NT2/D1 (cell line): ENCODE measurements around the gene KAZN.

Experiments used
- DNase-seq: peaks from one replicate; pipeline ENCODE4 v3.0.0-alpha.2; 2011; ENCODE audit warnings: low read depth, low spot score
- H3K27me3 ChIP-seq: 2 replicates; pipeline ENCODE4 v1.6.0; 2011; ENCODE audit warnings: mild to moderate bottlenecking; ENCODE audit not compliant: insufficient read length, insufficient read depth
- H3K36me3 ChIP-seq: 2 replicates; pipeline ENCODE4 v1.6.1; 2011; ENCODE audit warnings: mild to moderate bottlenecking, low read length, mixed read lengths; ENCODE audit not compliant: insufficient read depth, insufficient read length
- H3K4me1 ChIP-seq: 2 replicates; pipeline ENCODE4 v1.5.1; 2011; ENCODE audit not compliant: insufficient read depth, insufficient read length
- H3K4me3 ChIP-seq: 2 replicates; pipeline ENCODE4 v1.5.1; 2011; ENCODE audit warnings: low read depth; ENCODE audit not compliant: insufficient read length
- H3K9ac ChIP-seq: 2 replicates; pipeline ENCODE4 v1.6.0; 2011; ENCODE audit warnings: low read depth; ENCODE audit not compliant: insufficient read length
- H3K9me3 ChIP-seq: 2 replicates; pipeline ENCODE4 v1.5.1; 2011; ENCODE audit warnings: mild to moderate bottlenecking, low read length; ENCODE audit not compliant: insufficient read depth
- SUZ12 ChIP-seq: IDR thresholded peaks from 2 replicates; pipeline ENCODE4 v1.6.1; 2011; ENCODE audit not compliant: insufficient read length, insufficient read depth; ENCODE audit errors: extremely low read depth
- YY1 ChIP-seq: IDR thresholded peaks from 2 replicates; pipeline ENCODE4 v1.6.1; 2011; ENCODE audit not compliant: insufficient read length, insufficient read depth
- ZNF274 ChIP-seq: IDR thresholded peaks from 2 replicates; pipeline ENCODE4 v1.6.1; 2011; ENCODE audit warnings: mild to moderate bottlenecking, low read depth, low read length

Gene KAZN

GRCh38 chr1:15026117-15026489 is 427.6 kb downstream of the KAZN start:
- Histone ChIP-seq H3K4me1 (peaks cover 10% of the 10 kb centered on the region), H3K4me3 (no peak overlapping the region), H3K9me3 (no peaks in the 10 kb centered on the region), H3K27me3 (no peaks in the 10 kb centered on the region), H3K9ac (no peak overlapping the region), H3K36me3 (no peaks in the 10 kb centered on the region)
- no peak for TF ChIP-seq YY1
- no peak for TF ChIP-seq ZNF274
- TF ChIP-seq SUZ12 = no peak
- no peak for DNase-seq

GRCh38 chr1:15027515-15027986 is 429.1 kb downstream of the KAZN start:
- TF ChIP-seq YY1 = no peak
- H3K4me3 ChIP-seq = no peak overlapping the region
- H3K4me1 ChIP-seq = peaks cover 6% of the 10 kb centered on the region
- H3K36me3 ChIP-seq = no peaks in the 10 kb centered on the region
- no peaks in the 10 kb centered on the region for H3K27me3 ChIP-seq
- H3K9ac ChIP-seq = no peak overlapping the region
- no peaks in the 10 kb centered on the region for H3K9me3 ChIP-seq
- DNase-seq = no peak

- no peaks in the 10 kb centered on the region for H3K36me3 ChIP-seq
- no peaks in the 10 kb centered on the region for H3K27me3 ChIP-seq
- TF ChIP-seq YY1 (no peak), SUZ12 (no peak), ZNF274 (no peak)
- H3K9ac ChIP-seq = no peak overlapping the region
- no peak for DNase-seq
- no peaks in the 10 kb centered on the region for H3K9me3 ChIP-seq
- H3K4me3 ChIP-seq = no peak overlapping the region
- peaks cover 6% of the 10 kb centered on the region for H3K4me1 ChIP-seq
Observed at GRCh38 chr1:15028102-15028501, 429.6 kb downstream of the KAZN start.

GRCh38 chr1:15028616-15029015 is 430.1 kb downstream of the KAZN start:
- no peak for TF ChIP-seq YY1
- TF ChIP-seq ZNF274 = no peak
- TF ChIP-seq SUZ12 = no peak
- Histone ChIP-seq H3K9me3 (no peaks in the 10 kb centered on the region), H3K27me3 (no peaks in the 10 kb centered on the region), H3K4me3 (no peak overlapping the region), H3K4me1 (peaks cover 6% of the 10 kb centered on the region), H3K9ac (no peak overlapping the region), H3K36me3 (no peaks in the 10 kb centered on the region)
- DNase-seq = no peak

- no peaks in the 10 kb centered on the region for H3K9me3 ChIP-seq
- peaks cover 6% of the 10 kb centered on the region for H3K4me1 ChIP-seq
- no peaks in the 10 kb centered on the region for H3K36me3 ChIP-seq
- H3K9ac ChIP-seq = no peak overlapping the region
- no peak for TF ChIP-seq SUZ12
- no peak for TF ChIP-seq YY1
- no peak for TF ChIP-seq ZNF274
- DNase-seq = no peak
- no peaks in the 10 kb centered on the region for H3K27me3 ChIP-seq
- H3K4me3 ChIP-seq = no peak overlapping the region
Observed at GRCh38 chr1:15029036-15029435, 430.6 kb downstream of the KAZN start.

GRCh38 chr1:15029786-15030185 is 431.3 kb downstream of the KAZN start:
- no peak overlapping the region for H3K9ac ChIP-seq
- no peak for DNase-seq
- H3K9me3 ChIP-seq = no peaks in the 10 kb centered on the region
- H3K4me3 ChIP-seq = no peak overlapping the region
- no peaks in the 10 kb centered on the region for H3K27me3 ChIP-seq
- H3K4me1 ChIP-seq = peaks cover 6% of the 10 kb centered on the region
- H3K36me3 ChIP-seq = peaks cover under 1% of the 10 kb centered on the region
- TF ChIP-seq SUZ12 (no peak), YY1 (no peak), ZNF274 (no peak)

- H3K4me3 ChIP-seq = no peak overlapping the region
- no peaks in the 10 kb centered on the region for H3K9me3 ChIP-seq
- peaks cover 6% of the 10 kb centered on the region for H3K4me1 ChIP-seq
- no peaks in the 10 kb centered on the region for H3K27me3 ChIP-seq
- H3K36me3 ChIP-seq = peaks cover 4% of the 10 kb centered on the region
- H3K9ac ChIP-seq = no peak overlapping the region
- no peak for DNase-seq
- TF ChIP-seq ZNF274 (no peak), SUZ12 (no peak), YY1 (no peak)
Observed at GRCh38 chr1:15031251-15031933, 432.9 kb downstream of the KAZN start.

GRCh38 chr1:15033264-15033663 is 434.8 kb downstream of the KAZN start:
- no peak for TF ChIP-seq SUZ12
- no peak for TF ChIP-seq ZNF274
- no peak for TF ChIP-seq YY1
- DNase-seq = no peak
- no peaks in the 10 kb centered on the region for H3K9me3 ChIP-seq

More at GRCh38 chr1:15033264-15033663, 434.8 kb downstream of the KAZN start:
- Histone ChIP-seq H3K9ac (no peak overlapping the region), H3K4me1 (peaks cover 2% of the 10 kb centered on the region), H3K36me3 (peaks cover 6% of the 10 kb centered on the region), H3K4me3 (no peak overlapping the region), H3K27me3 (no peaks in the 10 kb centered on the region)
